ENCODE measurements around the gene BCORL1.

BCORL1 gene

DNA sequence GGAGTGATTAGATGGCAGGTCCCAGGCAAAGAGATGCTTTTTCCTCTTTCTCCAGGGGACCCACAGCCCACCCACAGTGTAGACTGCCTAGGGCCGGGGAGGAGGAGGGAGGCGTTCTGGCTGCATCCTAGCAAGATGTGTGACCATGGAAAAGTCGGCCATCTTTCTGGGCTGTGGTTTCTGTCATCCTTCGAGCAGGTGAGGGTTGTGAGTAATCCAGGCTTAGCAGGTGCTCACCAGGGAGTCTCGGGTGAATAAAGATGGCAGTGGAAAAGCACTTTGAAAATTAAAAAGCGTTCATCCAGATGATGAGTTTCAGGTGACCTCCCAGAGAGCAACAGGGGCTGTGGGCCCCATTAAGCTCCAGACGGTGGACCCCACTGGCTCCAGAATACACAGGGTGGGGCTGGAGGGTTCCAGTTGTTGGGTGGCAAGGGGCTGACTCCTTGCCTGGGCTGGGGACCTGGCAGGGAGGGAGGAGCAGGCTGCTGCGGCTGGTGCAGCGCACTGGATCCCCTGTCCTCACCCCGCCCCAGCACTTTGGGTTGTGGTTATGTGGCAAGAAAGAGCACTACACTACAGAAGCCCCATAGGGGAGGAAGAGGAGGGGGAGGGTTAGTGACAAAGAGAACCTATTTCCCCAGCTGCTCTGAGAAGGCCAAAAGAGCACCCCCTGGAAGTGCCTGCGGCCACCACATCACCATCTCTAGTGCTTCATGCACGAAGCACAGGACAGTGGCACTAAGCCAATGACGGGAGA lies 104.2 kb downstream of the BCORL1 start:
- Histone ChIP-seq H3K9me3 (ENCODE audit: control insufficient read depth, low read length) (no peaks in the 10 kb centered on the region), H3K4me3 (ENCODE audit: insufficient read depth, low read depth, low read length) (no peak overlapping the region), H3K4me1 (ENCODE audit: control insufficient read depth, insufficient read depth, low read length) (no peaks in the 10 kb centered on the region), H3K27me3 (ENCODE audit: control insufficient read depth, insufficient read depth, low read length, poor library complexity, severe bottlenecking) (no peaks in the 10 kb centered on the region), H3K36me3 (ENCODE audit: control insufficient read depth, insufficient read depth, low read length) (no peaks in the 10 kb centered on the region), H3K27ac (ENCODE audit: insufficient read depth, low read depth, low read length, poor library complexity, severe bottlenecking) (no peak overlapping the region)
- WGBS, 2 experiments, result 78 to 86% methylated on average over 12 to 13 of the region's 13 CpGs

DNA sequence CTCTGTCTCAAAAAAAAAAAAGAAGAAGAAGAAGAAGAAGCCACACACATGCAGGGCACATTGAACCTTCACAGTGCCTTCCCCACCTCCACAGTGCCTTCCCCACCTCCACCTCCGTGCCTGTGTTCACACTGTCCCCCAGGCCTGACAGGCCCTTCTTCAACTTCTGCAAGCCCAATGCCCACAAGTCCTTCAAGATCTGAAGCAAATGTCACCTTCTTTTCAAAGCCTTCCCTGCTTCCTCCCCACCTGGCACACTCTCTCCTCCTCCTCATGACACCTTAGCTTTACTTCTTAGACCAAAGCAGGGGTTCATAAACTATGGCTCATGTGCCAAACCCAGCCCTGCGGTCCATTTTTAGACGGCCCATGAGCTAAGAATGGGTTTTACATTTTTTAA lies 107.9 kb downstream of the BCORL1 start:
- 95 to 100% methylated on average over 1 to 2 of the region's 3 CpGs for WGBS, 2 experiments
- Histone ChIP-seq H3K9me3 (ENCODE audit: control insufficient read depth, low read length) (no peaks in the 10 kb centered on the region), H3K27ac (ENCODE audit: insufficient read depth, low read depth, low read length, poor library complexity, severe bottlenecking) (no peak overlapping the region), H3K4me3 (ENCODE audit: insufficient read depth, low read depth, low read length) (no peak overlapping the region), H3K36me3 (ENCODE audit: control insufficient read depth, insufficient read depth, low read length) (no peaks in the 10 kb centered on the region), H3K27me3 (ENCODE audit: control insufficient read depth, insufficient read depth, low read length, poor library complexity, severe bottlenecking) (no peaks in the 10 kb centered on the region), H3K4me1 (ENCODE audit: control insufficient read depth, insufficient read depth, low read length) (no peaks in the 10 kb centered on the region)

DNA sequence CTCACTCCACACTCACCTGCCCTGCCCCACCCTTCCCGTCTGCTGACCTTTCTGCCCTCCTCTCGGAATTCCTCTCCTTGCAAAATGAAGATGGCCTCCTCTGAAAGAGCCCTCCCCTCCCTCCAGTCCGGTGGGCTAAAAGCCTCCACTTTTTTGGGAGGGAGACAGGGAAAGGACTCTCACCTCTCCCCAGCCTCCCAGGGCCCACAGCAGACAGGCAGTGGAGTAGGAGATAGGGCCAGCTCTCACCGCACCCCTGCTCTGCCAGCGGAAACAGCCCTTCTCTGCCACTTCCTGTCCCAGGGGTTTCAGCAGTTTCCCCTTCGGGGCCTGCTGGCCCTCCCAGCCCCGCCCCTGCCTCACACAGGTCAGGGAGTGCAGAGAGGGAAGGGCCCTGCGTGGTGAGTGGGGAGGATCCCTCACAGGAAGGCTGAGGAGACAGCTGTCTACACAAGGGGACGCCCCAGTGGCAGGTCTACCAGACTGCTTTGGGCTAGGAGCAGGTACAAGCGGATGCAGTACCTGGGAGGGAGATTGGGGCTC lies 109.6 kb downstream of the BCORL1 start:
- Histone ChIP-seq H3K4me3 (ENCODE audit: insufficient read depth, low read depth, low read length) (no peak overlapping the region), H3K9me3 (ENCODE audit: control insufficient read depth, low read length) (no peaks in the 10 kb centered on the region), H3K4me1 (ENCODE audit: control insufficient read depth, insufficient read depth, low read length) (no peaks in the 10 kb centered on the region), H3K36me3 (ENCODE audit: control insufficient read depth, insufficient read depth, low read length) (no peaks in the 10 kb centered on the region), H3K27me3 (ENCODE audit: control insufficient read depth, insufficient read depth, low read length, poor library complexity, severe bottlenecking) (no peaks in the 10 kb centered on the region), H3K27ac (ENCODE audit: insufficient read depth, low read depth, low read length, poor library complexity, severe bottlenecking) (no peak overlapping the region)
- WGBS, 2 experiments, result 65 to 70% methylated on average over 8 to 9 of the region's 10 CpGs

DNA sequence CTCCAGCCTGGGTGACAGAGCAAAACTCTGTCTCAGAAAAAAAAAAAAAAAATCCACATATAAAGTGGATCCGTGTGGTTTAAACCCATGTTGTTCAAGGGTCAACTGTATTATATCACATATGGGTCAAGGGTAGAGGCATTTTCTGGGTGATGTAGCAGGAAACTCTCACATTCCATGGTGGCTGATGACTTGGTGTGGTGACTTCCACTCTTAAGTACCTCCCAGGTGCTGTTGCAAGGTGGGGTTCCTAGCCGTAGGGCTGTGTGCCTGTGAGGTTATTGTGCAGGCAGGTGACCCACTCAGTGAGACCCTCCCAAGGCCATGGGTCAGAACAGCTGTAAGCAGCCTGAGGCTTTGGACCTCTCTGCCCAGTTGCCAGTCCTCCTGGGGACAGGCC lies 110.8 kb downstream of the BCORL1 start:
- Histone ChIP-seq H3K36me3 (ENCODE audit: control insufficient read depth, insufficient read depth, low read length) (no peaks in the 10 kb centered on the region), H3K4me1 (ENCODE audit: control insufficient read depth, insufficient read depth, low read length) (no peaks in the 10 kb centered on the region)
- WGBS, 2 experiments, result 88 to 100% methylated on average over 1 to 2 of the region's 2 CpGs

DNA sequence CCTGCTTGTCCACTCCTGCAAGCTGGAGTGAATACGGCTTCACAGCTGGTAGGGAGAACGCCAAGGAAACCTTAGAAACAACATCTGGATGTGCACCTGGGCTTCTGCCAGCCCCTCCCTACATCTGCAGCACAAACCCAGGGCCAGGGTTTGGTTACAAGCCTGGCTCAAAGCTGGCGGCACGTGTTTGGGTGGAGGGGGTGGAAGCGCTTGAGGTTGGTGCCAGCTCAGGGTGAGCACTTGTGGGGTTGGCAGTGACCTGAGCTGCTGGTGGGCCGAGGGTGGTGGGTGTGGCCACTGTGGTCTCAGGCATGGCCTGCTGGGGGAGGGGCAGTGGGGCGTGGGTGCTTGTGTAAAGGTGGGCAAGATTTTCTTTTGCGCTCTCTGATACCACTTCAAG lies 112.3 kb downstream of the BCORL1 start:
- 87% methylated on average over 8 of the region's 8 CpGs for WGBS, 2 experiments
- H3K4me3 ChIP-seq (ENCODE audit: insufficient read depth, low read depth, low read length), result no peak overlapping the region
- H3K27ac ChIP-seq (ENCODE audit: insufficient read depth, low read depth, low read length, poor library complexity, severe bottlenecking), result no peak overlapping the region
- H3K27me3 ChIP-seq (ENCODE audit: control insufficient read depth, insufficient read depth, low read length, poor library complexity, severe bottlenecking), result no peaks in the 10 kb centered on the region
- no peaks in the 10 kb centered on the region for H3K36me3 ChIP-seq (ENCODE audit: control insufficient read depth, insufficient read depth, low read length)
- no peaks in the 10 kb centered on the region for H3K9me3 ChIP-seq (ENCODE audit: control insufficient read depth, low read length)
- H3K4me1 ChIP-seq (ENCODE audit: control insufficient read depth, insufficient read depth, low read length), result no peaks in the 10 kb centered on the region

More for the DNA sequence above, 110.8 kb downstream of the BCORL1 start:
- no peaks in the 10 kb centered on the region for H3K9me3 ChIP-seq (ENCODE audit: control insufficient read depth, low read length)
- no peaks in the 10 kb centered on the region for H3K27me3 ChIP-seq (ENCODE audit: control insufficient read depth, insufficient read depth, low read length, poor library complexity, severe bottlenecking)
- no peak overlapping the region for H3K27ac ChIP-seq (ENCODE audit: insufficient read depth, low read depth, low read length, poor library complexity, severe bottlenecking)
- no peak overlapping the region for H3K4me3 ChIP-seq (ENCODE audit: insufficient read depth, low read depth, low read length)

DNA sequence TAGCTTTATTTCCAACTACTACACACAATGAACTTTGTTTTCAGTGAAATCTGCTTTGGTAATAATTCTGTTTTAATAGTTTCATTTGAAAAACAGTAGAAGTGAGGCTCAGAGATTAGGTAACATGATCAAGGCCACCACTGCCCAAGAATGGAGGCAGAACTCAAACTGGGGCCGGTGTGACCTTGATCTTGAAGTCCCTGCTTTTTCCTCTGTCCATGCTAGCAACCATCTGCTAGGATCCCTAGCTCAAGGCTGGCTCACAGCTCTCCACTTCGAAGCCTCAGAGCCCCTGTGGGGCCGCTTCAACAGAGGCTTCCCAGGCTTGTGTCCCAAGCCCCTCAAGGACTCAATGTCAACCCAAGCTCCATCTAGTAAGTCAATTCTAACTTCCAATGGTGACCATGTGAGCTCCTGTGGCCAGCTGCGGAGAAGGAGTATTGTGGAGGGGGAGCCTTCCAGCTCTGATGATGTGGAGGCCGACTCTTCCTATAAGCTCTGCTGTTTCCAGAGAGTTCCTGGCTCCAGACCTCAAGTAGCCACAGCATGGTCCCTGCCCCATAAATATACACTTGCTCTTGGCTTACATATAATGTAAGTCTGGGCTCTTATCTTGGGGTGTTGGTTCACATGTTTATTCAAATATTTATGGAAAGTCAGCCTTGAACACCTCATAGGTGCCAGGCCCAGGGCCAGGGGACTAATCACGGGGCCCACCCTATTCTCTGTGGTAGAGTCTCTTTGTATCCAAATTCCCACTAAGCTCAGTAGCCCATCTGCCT lies 113.0 kb downstream of the BCORL1 start:
- 92 to 97% methylated on average over 6 of the region's 6 CpGs for WGBS, 2 experiments
- H3K4me3 ChIP-seq (ENCODE audit: insufficient read depth, low read depth, low read length), result no peak overlapping the region
- no peaks in the 10 kb centered on the region for H3K27me3 ChIP-seq (ENCODE audit: control insufficient read depth, insufficient read depth, low read length, poor library complexity, severe bottlenecking)
- H3K4me1 ChIP-seq (ENCODE audit: control insufficient read depth, insufficient read depth, low read length), result no peaks in the 10 kb centered on the region
- no peaks in the 10 kb centered on the region for H3K36me3 ChIP-seq (ENCODE audit: control insufficient read depth, insufficient read depth, low read length)
- no peaks in the 10 kb centered on the region for H3K9me3 ChIP-seq (ENCODE audit: control insufficient read depth, low read length)
- no peak overlapping the region for H3K27ac ChIP-seq (ENCODE audit: insufficient read depth, low read depth, low read length, poor library complexity, severe bottlenecking)

DNA sequence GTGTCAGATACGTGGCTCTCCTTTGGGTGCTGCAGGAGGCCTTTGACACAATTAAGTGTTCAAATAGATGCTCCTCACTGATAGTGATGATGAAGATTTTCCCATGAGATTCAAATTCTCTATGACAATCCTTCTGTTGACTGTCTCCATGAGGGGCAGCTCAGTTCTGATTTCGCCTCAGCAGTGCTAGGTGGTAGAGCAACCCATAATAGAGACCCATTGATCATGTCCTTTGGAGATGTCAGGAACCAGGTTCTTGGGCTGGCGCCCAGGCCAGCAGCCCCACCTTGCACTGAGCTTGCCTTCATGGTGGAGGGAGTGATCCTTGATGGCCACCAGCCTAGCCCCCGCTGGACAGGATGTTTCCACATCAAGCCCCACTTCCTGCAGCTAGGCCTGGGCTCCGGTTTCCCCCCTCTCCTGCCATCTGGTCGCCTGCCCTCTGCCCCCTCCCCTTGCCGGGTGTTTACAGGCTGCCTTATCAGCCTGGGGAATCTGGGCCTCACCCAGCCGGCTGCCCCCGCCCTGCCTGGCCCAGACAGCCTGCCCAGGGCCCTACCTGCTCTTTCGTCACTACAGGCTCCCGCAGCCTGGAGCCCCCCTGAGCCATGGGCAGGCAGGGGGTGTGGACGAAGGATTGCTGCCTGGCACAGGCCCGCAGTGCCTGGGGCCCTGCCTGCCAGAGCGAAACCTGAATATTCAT lies 115.2 kb downstream of the BCORL1 start:
- Histone ChIP-seq H3K36me3 (ENCODE audit: control insufficient read depth, insufficient read depth, low read length) (no peaks in the 10 kb centered on the region), H3K27ac (ENCODE audit: insufficient read depth, low read depth, low read length, poor library complexity, severe bottlenecking) (no peak overlapping the region)
- WGBS, 2 experiments, result 81 to 83% methylated on average over 14 of the region's 14 CpGs

DNA sequence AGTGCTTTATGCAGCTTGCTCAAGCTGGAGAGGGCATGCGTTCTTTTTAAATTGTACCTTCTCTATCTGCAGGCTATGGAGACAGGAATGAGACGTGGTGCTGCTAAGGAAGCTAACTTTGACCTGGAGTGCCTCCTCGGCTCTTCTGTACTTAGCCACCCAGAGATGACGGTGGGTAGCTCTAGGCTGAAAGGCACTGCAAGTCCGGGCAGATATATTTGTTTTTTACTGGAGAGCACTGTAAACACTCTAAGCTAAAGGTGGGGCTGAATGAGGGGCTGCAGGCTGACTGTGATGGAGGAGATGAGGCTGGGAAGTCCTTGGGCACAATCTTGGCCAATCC lies 115.7 kb downstream of the BCORL1 start:
- H3K27ac ChIP-seq (ENCODE audit: insufficient read depth, low read depth, low read length, poor library complexity, severe bottlenecking), result no peak overlapping the region
- no peaks in the 10 kb centered on the region for H3K4me1 ChIP-seq (ENCODE audit: control insufficient read depth, insufficient read depth, low read length)
- no peaks in the 10 kb centered on the region for H3K27me3 ChIP-seq (ENCODE audit: control insufficient read depth, insufficient read depth, low read length, poor library complexity, severe bottlenecking)
- WGBS, 2 experiments, result 66 to 73% methylated on average over 5 of the region's 5 CpGs
- H3K9me3 ChIP-seq (ENCODE audit: control insufficient read depth, low read length), result no peaks in the 10 kb centered on the region
- H3K4me3 ChIP-seq (ENCODE audit: insufficient read depth, low read depth, low read length), result no peak overlapping the region
- no peaks in the 10 kb centered on the region for H3K36me3 ChIP-seq (ENCODE audit: control insufficient read depth, insufficient read depth, low read length)

More for the DNA sequence above, 115.2 kb downstream of the BCORL1 start:
- Histone ChIP-seq H3K4me1 (ENCODE audit: control insufficient read depth, insufficient read depth, low read length) (no peaks in the 10 kb centered on the region), H3K27me3 (ENCODE audit: control insufficient read depth, insufficient read depth, low read length, poor library complexity, severe bottlenecking) (no peaks in the 10 kb centered on the region), H3K9me3 (ENCODE audit: control insufficient read depth, low read length) (no peaks in the 10 kb centered on the region), H3K4me3 (ENCODE audit: insufficient read depth, low read depth, low read length) (no peak overlapping the region)

DNA sequence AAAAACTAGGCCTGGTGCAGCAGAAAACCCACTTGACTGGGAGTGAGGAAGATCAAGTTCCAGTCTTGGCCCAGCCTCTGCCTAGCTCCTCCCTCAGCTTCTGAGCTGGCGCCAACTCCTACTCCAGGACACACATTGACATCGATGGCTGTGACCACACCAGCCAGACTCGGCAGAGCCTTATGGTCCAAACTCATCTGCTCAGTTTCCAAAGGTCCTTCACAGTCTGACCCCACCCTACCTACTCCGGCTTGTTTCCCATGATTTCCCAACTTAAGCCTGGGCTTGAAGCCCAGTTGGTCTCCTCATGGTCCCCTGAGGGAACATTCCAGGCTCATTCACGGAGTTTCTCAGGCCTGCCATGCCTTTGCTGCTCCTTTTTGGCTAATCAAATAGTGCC lies 117.7 kb downstream of the BCORL1 start:
- WGBS, 2 experiments, result 93 to 96% methylated on average over 5 of the region's 5 CpGs
- no peaks in the 10 kb centered on the region for H3K4me1 ChIP-seq (ENCODE audit: control insufficient read depth, insufficient read depth, low read length)
- H3K27me3 ChIP-seq (ENCODE audit: control insufficient read depth, insufficient read depth, low read length, poor library complexity, severe bottlenecking), result no peaks in the 10 kb centered on the region
- no peaks in the 10 kb centered on the region for H3K9me3 ChIP-seq (ENCODE audit: control insufficient read depth, low read length)
- H3K27ac ChIP-seq (ENCODE audit: insufficient read depth, low read depth, low read length, poor library complexity, severe bottlenecking), result no peak overlapping the region
- no peaks in the 10 kb centered on the region for H3K36me3 ChIP-seq (ENCODE audit: control insufficient read depth, insufficient read depth, low read length)
- H3K4me3 ChIP-seq (ENCODE audit: insufficient read depth, low read depth, low read length), result no peak overlapping the region

DNA sequence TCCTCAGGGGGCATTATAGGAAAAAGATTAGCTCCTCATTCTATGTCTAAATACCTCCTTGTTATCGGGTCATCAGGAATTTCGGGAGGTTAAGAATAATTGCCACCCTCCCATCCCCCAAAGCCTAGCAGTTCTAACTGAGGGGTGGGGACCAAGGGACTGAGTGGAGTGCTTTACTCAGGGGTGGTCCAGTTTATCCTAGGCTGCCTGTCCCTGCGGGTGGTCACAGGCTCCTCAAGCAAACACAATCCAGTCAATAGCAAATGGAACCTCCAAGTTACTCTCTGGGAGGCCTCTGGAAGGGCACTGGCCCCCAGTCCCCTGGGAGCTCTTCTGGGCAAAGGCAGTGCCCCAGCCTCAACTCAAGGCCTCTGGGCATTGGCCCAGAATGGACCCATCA lies 121.2 kb downstream of the BCORL1 start:
- Histone ChIP-seq H3K9me3 (ENCODE audit: control insufficient read depth, low read length) (no peaks in the 10 kb centered on the region), H3K27ac (ENCODE audit: insufficient read depth, low read depth, low read length, poor library complexity, severe bottlenecking) (no peak overlapping the region), H3K4me3 (ENCODE audit: insufficient read depth, low read depth, low read length) (no peak overlapping the region), H3K27me3 (ENCODE audit: control insufficient read depth, insufficient read depth, low read length, poor library complexity, severe bottlenecking) (peaks cover 6% of the 10 kb centered on the region), H3K36me3 (ENCODE audit: control insufficient read depth, insufficient read depth, low read length) (no peaks in the 10 kb centered on the region), H3K4me1 (ENCODE audit: control insufficient read depth, insufficient read depth, low read length) (peaks cover 10% of the 10 kb centered on the region)
- WGBS, 2 experiments, result 23 to 32% methylated on average over 3 of the region's 3 CpGs
